GM19239 (cell line): Measurements from ENCODE around the gene ASIC5.
"Not testable (repeated sequence)": the region's sequence is repeated elsewhere in the genome, so short reads cannot be mapped to it uniquely, and the experiment has no call there.

ENCODE experiments used
- DNase-seq: peaks from one replicate; pipeline ENCODE4 v3.0.0; 2011; ENCODE audit warnings: low spot score; ENCODE audit not compliant: insufficient read length
- FAIRE-seq: peaks from 2 replicates; lab custom pipeline; 2011; peaks lifted over from hg19 to GRCh38; lab: Jason Lieb, UNC

ASIC5 gene

DNA sequence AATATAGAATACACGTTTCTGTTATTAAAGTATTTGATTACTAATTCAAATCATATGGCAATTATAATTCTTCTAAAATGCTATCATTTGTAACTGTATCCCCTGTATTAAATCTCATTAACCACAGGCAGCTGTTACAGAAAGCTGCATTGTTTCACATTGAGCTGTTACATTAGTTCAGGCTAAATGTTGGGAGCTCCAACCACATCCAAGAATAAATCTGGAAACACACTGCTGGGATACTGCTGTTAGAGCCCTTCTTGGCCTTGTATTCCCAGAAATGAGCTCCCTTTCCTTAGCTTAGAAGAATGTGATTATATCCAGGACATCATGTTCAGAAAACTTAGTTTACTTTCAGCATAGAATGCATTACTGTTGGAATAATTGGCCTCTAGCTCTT lies 59.1 kb downstream of the ASIC5 start:
- DNase-seq, result no peak
- FAIRE-seq, result no peak

DNA sequence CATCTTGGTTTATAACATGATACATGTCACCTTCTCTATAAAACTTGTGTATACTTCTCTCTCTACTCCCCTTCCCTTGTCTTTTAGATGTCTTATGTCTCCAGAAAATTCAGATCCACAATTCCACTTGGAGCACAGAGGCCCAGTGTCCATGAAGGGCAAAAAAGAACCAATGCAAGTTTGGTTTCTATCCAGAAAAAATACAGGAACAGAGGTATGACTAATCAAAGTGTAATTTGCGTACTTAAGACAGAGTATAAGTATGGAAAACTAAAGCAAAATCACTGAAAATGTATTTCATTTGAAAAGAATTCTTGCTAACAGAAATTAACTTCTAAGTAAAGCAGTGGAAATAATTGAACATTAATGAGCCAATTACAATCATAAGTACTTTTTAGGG lies 61.1 kb downstream of the ASIC5 start:
- FAIRE-seq (no peak), DNase-seq (no peak)

DNA sequence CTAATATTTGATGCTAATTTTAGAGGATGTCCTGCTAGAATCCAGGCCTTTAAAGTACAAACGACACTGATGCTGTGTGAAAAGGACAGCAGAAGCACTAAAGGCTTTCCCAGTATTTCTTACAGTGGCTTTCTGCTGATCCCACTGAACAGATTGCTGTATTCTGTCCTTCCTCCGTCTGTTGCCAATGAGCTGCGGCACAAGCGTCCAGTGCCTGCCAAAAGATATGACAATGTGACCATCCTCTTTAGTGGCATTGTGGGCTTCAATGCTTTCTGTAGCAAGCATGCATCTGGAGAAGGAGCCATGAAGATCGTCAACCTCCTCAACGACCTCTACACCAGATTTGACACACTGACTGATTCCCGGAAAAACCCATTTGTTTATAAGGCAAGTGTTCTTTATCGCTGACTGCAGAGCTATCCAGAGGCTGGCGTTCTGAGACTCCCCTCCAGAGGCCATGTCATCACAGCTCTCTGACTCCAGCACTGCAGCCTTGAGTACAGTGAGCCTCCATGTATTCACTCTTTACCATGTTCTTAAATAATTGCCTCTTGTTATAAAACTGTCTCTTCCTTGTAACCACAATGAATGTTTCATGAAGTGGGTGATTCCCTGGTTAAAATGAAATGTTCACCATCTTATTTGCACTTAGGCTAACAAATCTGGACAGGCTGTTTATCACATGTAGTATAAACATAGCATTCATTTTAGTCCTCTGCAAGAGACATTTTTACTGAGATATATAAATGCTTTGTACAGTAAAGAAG lies 63.7 kb downstream of the ASIC5 start:
- no peak for FAIRE-seq
- no peak for DNase-seq

DNA sequence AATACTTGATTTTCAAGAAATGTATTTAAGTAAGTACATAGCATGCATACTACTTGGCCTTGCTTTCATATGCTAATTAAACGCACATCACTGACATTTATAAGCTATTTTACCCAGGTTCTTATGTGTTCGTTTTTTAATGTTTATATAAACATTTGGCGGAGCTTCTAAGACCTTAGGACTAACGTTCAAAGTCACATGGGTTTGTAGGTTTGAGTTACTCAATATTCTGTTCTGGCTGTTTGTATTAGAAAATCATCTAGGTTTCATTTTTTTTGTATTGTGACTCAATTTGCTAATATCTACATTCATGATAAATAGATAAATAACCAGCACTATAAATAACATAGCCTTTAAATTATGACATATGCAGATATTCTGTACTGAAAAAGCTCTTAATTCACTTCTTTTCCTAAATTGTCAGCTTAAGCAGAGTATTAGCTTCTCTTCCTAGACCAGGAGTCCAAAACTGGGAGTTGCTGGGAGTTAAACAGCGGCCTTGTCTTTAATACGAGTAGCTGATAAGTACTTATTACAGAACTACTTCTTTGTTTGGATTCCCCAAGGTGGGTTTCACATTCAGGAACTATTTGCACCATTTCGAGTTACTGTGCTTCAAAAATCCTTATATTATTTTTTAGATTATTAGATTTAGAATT lies 65.3 kb downstream of the ASIC5 start:
- FAIRE-seq (no peak), DNase-seq (no peak)

GRCh38 chr4:155799794-155800123 lies 66.3 kb downstream of the ASIC5 start:
- DNase-seq, result no peak
- FAIRE-seq, result no peak

- no peak for FAIRE-seq
- no peak for DNase-seq
Observed at GRCh38 chr4:155799116-155799793, 66.8 kb downstream of the ASIC5 start.

- not testable (repeated sequence) for FAIRE-seq, DNase-seq
Observed at GRCh38 chr4:155797581-155797980, 68.5 kb downstream of the ASIC5 start.

- DNase-seq (no peak), FAIRE-seq (peak; percentile 21)
Observed at GRCh38 chr4:155795991-155796390, 70.1 kb downstream of the ASIC5 start.

DNA sequence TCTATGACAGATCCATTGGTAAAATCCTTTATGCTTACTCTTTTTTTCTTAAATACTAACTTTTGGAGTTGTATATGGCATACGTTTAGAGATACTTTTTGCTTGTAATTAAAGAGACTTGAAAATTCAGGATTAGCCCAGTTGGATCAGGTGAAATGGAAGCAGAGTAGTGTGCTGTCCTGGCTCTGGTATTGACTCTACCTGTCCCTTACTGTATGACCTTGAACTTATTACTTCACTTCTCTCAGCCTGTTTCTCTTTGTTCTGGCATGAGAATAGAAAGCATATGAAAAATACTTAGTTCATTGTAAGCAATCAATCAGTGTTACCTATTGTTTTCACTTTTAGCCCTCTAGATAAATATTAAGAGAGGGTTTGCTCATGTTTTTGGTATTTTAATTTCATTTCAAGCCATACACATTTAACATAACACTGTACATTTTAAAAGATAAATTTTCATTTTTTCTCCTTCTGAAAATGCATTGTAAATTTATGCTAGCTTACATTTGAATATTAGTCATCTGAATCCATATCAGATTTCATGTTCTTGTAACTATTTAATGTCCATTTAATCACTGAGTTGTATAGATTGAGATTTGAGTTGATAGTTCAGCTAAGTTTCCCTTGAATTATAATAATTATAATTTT lies 71.4 kb downstream of the ASIC5 start:
- FAIRE-seq (no peak), DNase-seq (no peak)

DNA sequence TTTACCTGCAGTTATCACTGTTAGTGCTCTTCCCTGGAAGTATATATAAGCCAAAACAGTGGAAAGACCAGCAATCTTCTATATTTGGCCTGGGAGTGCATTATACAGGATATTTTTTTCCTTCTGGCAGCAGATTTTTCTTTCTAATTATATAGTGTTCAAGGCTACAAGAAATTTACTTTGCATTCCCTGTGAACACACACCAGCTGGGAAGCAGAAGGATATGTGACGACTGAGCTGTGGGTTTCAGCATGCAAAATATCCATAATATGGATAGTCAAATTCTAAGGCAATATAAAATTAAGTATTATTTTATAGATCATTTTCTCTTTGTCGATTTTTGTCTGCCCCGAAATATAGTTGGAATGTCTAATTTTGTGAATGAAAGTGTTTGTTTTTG lies 76.1 kb downstream of the ASIC5 start:
- FAIRE-seq (no peak), DNase-seq (no peak)

DNA sequence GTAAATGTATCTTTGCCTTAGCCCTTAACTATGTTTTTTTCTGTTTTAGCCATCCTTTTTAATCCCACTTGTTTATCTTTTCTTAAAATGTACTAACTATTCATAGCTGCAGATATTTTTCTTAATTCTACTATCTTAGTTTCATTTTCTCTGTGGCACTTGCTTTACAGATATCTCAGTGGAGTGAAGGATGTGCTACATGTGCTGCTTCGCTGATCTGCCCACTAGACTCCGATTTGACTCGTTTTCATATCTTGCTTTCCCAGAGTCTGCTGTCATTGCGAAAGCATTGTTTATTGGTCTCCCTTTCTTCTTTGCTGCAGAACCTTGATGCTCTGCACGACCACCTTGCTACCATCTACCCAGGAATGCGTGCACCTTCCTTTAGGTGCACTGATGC lies 76.7 kb downstream of the ASIC5 start:
- peak; percentile 71 for FAIRE-seq
- DNase-seq, result no peak

DNA sequence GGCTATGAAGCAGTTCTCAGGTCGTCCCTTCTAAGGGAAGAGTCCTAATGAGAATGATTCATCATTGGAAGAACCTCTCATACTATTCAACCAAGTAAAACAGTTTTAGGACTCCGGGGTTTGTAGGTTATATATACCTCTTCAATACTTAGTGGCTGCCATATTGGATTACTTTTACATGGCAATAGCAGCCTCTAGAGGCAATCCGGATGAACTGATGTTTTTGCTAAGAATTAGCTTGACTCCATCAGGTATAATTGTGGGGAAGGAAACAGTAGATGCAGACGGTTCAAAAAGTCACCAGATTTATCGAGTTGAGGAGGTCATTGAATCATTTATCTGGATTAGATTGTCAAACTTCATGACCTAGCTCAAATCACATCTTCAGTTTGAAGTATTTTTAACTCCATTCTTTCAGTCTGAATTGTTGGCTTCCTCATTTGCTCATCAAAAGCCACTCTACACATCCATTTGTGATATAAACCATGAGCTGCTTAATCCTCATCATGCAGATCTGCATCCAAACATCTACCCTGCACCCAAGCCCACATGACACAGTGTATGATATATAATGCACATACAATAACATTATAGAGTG lies 78.9 kb downstream of the ASIC5 start:
- peak; percentile 89 for FAIRE-seq

DNA sequence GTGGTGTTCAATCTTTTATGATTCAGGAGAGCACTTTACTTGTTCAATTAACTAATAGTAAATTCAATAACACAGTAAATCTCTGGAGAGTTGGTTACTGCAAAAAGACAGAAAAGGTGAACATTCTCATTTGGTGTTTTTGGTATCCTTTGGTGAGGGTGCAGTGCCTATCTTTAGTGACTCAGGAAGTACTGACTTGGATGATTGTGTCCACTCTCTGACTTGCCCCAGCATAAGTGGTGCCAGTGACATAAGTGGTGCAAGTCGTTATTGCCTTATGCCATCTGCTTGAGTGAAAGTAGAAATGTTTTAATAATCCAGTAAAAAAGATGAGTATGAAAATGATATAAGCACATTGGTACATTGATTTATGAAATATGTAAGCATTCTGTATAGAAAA lies 80.2 kb downstream of the ASIC5 start:
- DNase-seq (no peak), FAIRE-seq (no peak)

More for the DNA sequence above, 78.9 kb downstream of the ASIC5 start:
- DNase-seq, result no peak

- no peak for DNase-seq
- no peak for FAIRE-seq
Observed at GRCh38 chr4:155784637-155785036, 81.4 kb downstream of the ASIC5 start.

- no peak for DNase-seq
- no peak for FAIRE-seq
Observed at GRCh38 chr4:155781249-155781831, 84.7 kb downstream of the ASIC5 start.

GRCh38 chr4:155780775-155781174 lies 85.3 kb downstream of the ASIC5 start:
- FAIRE-seq, result peak; percentile 45
- no peak for DNase-seq
